Loucy (cell line): ENCODE measurements around the gene FAM174A.

Source experiments
- H2AFZ ChIP-seq: fragments of 200-600 bp; sonication (generic); 2 replicates; pipeline ENCODE4 v1.6.0; 2016; ENCODE audit warnings: antibody characterized with exemption, mild to moderate bottlenecking, low read length, moderate library complexity
- H3F3A ChIP-seq: fragments of 200-600 bp; 2 replicates; pipeline ENCODE4 v1.6.0; 2016; ENCODE audit warnings: antibody characterized with exemption, low read depth, mild to moderate bottlenecking
- H3K27me3 ChIP-seq: fragments of 200-600 bp; sonication (generic); 2 replicates; pipeline ENCODE4 v1.6.1; 2014; ENCODE audit warnings: low read length, mild to moderate bottlenecking; ENCODE audit not compliant: insufficient read depth, poor library complexity, severe bottlenecking
- H3K36me3 ChIP-seq: fragments of 200-600 bp; sonication (generic); 2 replicates; pipeline ENCODE4 v1.6.1; 2016; ENCODE audit warnings: low read length; ENCODE audit not compliant: insufficient read depth
- H3K4me1 ChIP-seq: fragments of 200-600 bp; sonication (generic); 2 replicates; pipeline ENCODE4 v1.5.1; 2014; ENCODE audit warnings: low read length, mild to moderate bottlenecking; ENCODE audit not compliant: insufficient read depth, poor library complexity, severe bottlenecking
- H3K4me2 ChIP-seq: fragments of 200-600 bp; sonication (generic); 2 replicates; pipeline ENCODE4 v1.6.0; 2014; ENCODE audit warnings: antibody characterized with exemption, low read length, low read depth, mild to moderate bottlenecking; ENCODE audit not compliant: poor library complexity, severe bottlenecking
- H3K4me3 ChIP-seq: fragments of 200-600 bp; sonication (generic); 2 replicates; pipeline ENCODE4 v1.5.1; 2014; ENCODE audit warnings: low read length, mild to moderate bottlenecking, mixed read lengths; ENCODE audit not compliant: poor library complexity, severe bottlenecking
- H3K79me2 ChIP-seq: fragments of 200-600 bp; sonication (generic); 2 replicates; pipeline ENCODE4 v1.6.1; 2014; ENCODE audit warnings: low read length; ENCODE audit not compliant: insufficient read depth
- H3K9ac ChIP-seq: fragments of 200-600 bp; sonication (generic); 2 replicates; pipeline ENCODE4 v1.6.0; 2014; ENCODE audit warnings: mild to moderate bottlenecking, low read depth, low read length, moderate library complexity; ENCODE audit not compliant: poor library complexity, severe bottlenecking
- H3K9me2 ChIP-seq: fragments of 200-600 bp; sonication (generic); replicated peaks from 2 replicates; pipeline ENCODE4 v1.6.1; 2016; ENCODE audit warnings: low read depth, low read length, mixed read lengths
- H3K9me3 ChIP-seq: fragments of 200-600 bp; sonication (generic); 2 replicates; pipeline ENCODE4 v1.6.1; 2014; ENCODE audit warnings: mild to moderate bottlenecking, antibody characterized with exemption, low read length, low read depth; ENCODE audit not compliant: insufficient read depth
- H4K20me1 ChIP-seq: fragments of 200-600 bp; sonication (generic); 2 replicates; pipeline ENCODE4 v1.6.0; 2014; ENCODE audit warnings: antibody characterized with exemption, low read length, mild to moderate bottlenecking; ENCODE audit not compliant: insufficient read depth, poor library complexity, severe bottlenecking
- CTCF ChIP-seq: fragments of 200-600 bp; sonication (generic); conservative IDR thresholded peaks from 2 replicates; pipeline ENCODE4 v1.5.1; 2014; ENCODE audit warnings: mild to moderate bottlenecking, antibody characterized with exemption, low read length
- EZH2phosphoT487 ChIP-seq: fragments of 200-600 bp; IDR thresholded peaks from 2 replicates; pipeline ENCODE4 v1.6.1; 2018; ENCODE audit warnings: antibody characterized with exemption, mild to moderate bottlenecking, moderate library complexity, borderline replicate concordance

Gene FAM174A

GRCh38 chr5:100551183-100551582 is 16.0 kb downstream of the FAM174A start:
- Histone ChIP-seq H3F3A (no peaks in the 10 kb centered on the region), H3K79me2 (no peaks in the 10 kb centered on the region), H3K27me3 (no peaks in the 10 kb centered on the region), H3K4me3 (no peak overlapping the region), H3K9me3 (no peaks in the 10 kb centered on the region), H3K9me2 (no peaks in the 10 kb centered on the region), H3K4me1 (peaks cover 4% of the 10 kb centered on the region), H3K4me2 (no peak overlapping the region), H3K36me3 (no peaks in the 10 kb centered on the region), H2AFZ (no peak overlapping the region), H3K9ac (no peak overlapping the region), H4K20me1 (no peaks in the 10 kb centered on the region)
- TF ChIP-seq CTCF (no peak), EZH2phosphoT487 (no peak)

GRCh38 chr5:100553209-100553608 is 18.0 kb downstream of the FAM174A start:
- no peaks in the 10 kb centered on the region for H3F3A ChIP-seq
- H3K9me2 ChIP-seq, result no peaks in the 10 kb centered on the region
- no peak overlapping the region for H3K9ac ChIP-seq
- H3K27me3 ChIP-seq, result no peaks in the 10 kb centered on the region
- no peaks in the 10 kb centered on the region for H3K9me3 ChIP-seq
- no peak overlapping the region for H3K4me3 ChIP-seq
- no peak overlapping the region for H3K4me2 ChIP-seq
- H4K20me1 ChIP-seq, result no peaks in the 10 kb centered on the region
- H3K79me2 ChIP-seq, result no peaks in the 10 kb centered on the region
- H3K4me1 ChIP-seq, result peaks cover 4% of the 10 kb centered on the region
- no peak overlapping the region for H2AFZ ChIP-seq
- no peak for TF ChIP-seq CTCF
- TF ChIP-seq EZH2phosphoT487, result no peak
- no peaks in the 10 kb centered on the region for H3K36me3 ChIP-seq

- Histone ChIP-seq H3K79me2 (no peaks in the 10 kb centered on the region), H3K9me3 (no peaks in the 10 kb centered on the region)
Observed at GRCh38 chr5:100560860-100561259, 25.7 kb downstream of the FAM174A start.

More at GRCh38 chr5:100560860-100561259, 25.7 kb downstream of the FAM174A start:
- Histone ChIP-seq H3K4me2 (no peak overlapping the region), H3K27me3 (no peaks in the 10 kb centered on the region), H3K4me1 (no peaks in the 10 kb centered on the region), H3K9me2 (no peaks in the 10 kb centered on the region), H3K9ac (no peak overlapping the region), H3K4me3 (no peak overlapping the region), H3F3A (no peaks in the 10 kb centered on the region), H3K36me3 (no peaks in the 10 kb centered on the region), H2AFZ (no peak overlapping the region), H4K20me1 (no peaks in the 10 kb centered on the region)
- no peak for TF ChIP-seq EZH2phosphoT487
- no peak for TF ChIP-seq CTCF
